NT2/D1 (cell line): ENCODE data around the gene PBX1.

Source experiments
- DNase-seq: peaks from one replicate; pipeline ENCODE4 v3.0.0-alpha.2; 2011; ENCODE audit warnings: low read depth, low spot score
- H3K27me3 ChIP-seq: 2 replicates; pipeline ENCODE4 v1.6.0; 2011; ENCODE audit warnings: mild to moderate bottlenecking; ENCODE audit not compliant: insufficient read length, insufficient read depth
- H3K36me3 ChIP-seq: 2 replicates; pipeline ENCODE4 v1.6.1; 2011; ENCODE audit warnings: mild to moderate bottlenecking, low read length, mixed read lengths; ENCODE audit not compliant: insufficient read depth, insufficient read length
- H3K4me1 ChIP-seq: 2 replicates; pipeline ENCODE4 v1.5.1; 2011; ENCODE audit not compliant: insufficient read depth, insufficient read length
- H3K4me3 ChIP-seq: 2 replicates; pipeline ENCODE4 v1.5.1; 2011; ENCODE audit warnings: low read depth; ENCODE audit not compliant: insufficient read length
- H3K9ac ChIP-seq: 2 replicates; pipeline ENCODE4 v1.6.0; 2011; ENCODE audit warnings: low read depth; ENCODE audit not compliant: insufficient read length
- H3K9me3 ChIP-seq: 2 replicates; pipeline ENCODE4 v1.5.1; 2011; ENCODE audit warnings: mild to moderate bottlenecking, low read length; ENCODE audit not compliant: insufficient read depth
- SUZ12 ChIP-seq: IDR thresholded peaks from 2 replicates; pipeline ENCODE4 v1.6.1; 2011; ENCODE audit not compliant: insufficient read length, insufficient read depth; ENCODE audit errors: extremely low read depth
- YY1 ChIP-seq: IDR thresholded peaks from 2 replicates; pipeline ENCODE4 v1.6.1; 2011; ENCODE audit not compliant: insufficient read length, insufficient read depth
- ZNF274 ChIP-seq: IDR thresholded peaks from 2 replicates; pipeline ENCODE4 v1.6.1; 2011; ENCODE audit warnings: mild to moderate bottlenecking, low read depth, low read length

The PBX1 gene

GRCh38 chr1:164759144-164759920 lies 200.3 kb downstream of the PBX1 start:
- no peak for DNase-seq
- Histone ChIP-seq H3K9ac (no peak overlapping the region), H3K4me3 (no peak overlapping the region), H3K4me1 (no peaks in the 10 kb centered on the region), H3K9me3 (no peaks in the 10 kb centered on the region), H3K36me3 (no peaks in the 10 kb centered on the region), H3K27me3 (no peaks in the 10 kb centered on the region)
- TF ChIP-seq SUZ12 (no peak), ZNF274 (no peak), YY1 (no peak)

GRCh38 chr1:164759979-164760469 lies 201.0 kb downstream of the PBX1 start:
- H3K9me3 ChIP-seq: no peaks in the 10 kb centered on the region
- no peaks in the 10 kb centered on the region for H3K27me3 ChIP-seq
- H3K36me3 ChIP-seq: no peaks in the 10 kb centered on the region
- no peak overlapping the region for H3K9ac ChIP-seq
- DNase-seq: no peak
- TF ChIP-seq SUZ12: no peak
- TF ChIP-seq YY1: no peak
- TF ChIP-seq ZNF274: no peak
- no peaks in the 10 kb centered on the region for H3K4me1 ChIP-seq
- no peak overlapping the region for H3K4me3 ChIP-seq

GRCh38 chr1:164760569-164760968 lies 201.6 kb downstream of the PBX1 start:
- no peak for DNase-seq
- Histone ChIP-seq H3K9me3 (no peaks in the 10 kb centered on the region), H3K36me3 (no peaks in the 10 kb centered on the region), H3K27me3 (no peaks in the 10 kb centered on the region), H3K4me3 (no peak overlapping the region), H3K4me1 (no peaks in the 10 kb centered on the region), H3K9ac (no peak overlapping the region)
- TF ChIP-seq SUZ12: no peak
- TF ChIP-seq ZNF274: no peak
- no peak for TF ChIP-seq YY1

GRCh38 chr1:164761009-164761408 lies 202.0 kb downstream of the PBX1 start:
- Histone ChIP-seq H3K36me3 (no peaks in the 10 kb centered on the region), H3K27me3 (no peaks in the 10 kb centered on the region), H3K4me3 (no peak overlapping the region), H3K4me1 (no peaks in the 10 kb centered on the region), H3K9me3 (no peaks in the 10 kb centered on the region), H3K9ac (no peak overlapping the region)
- TF ChIP-seq YY1: no peak
- no peak for TF ChIP-seq ZNF274
- no peak for TF ChIP-seq SUZ12
- DNase-seq: no peak

- no peaks in the 10 kb centered on the region for H3K9me3 ChIP-seq
- H3K4me1 ChIP-seq: no peaks in the 10 kb centered on the region
- no peak overlapping the region for H3K4me3 ChIP-seq
- no peak for DNase-seq
- TF ChIP-seq YY1 (no peak), ZNF274 (no peak), SUZ12 (no peak)
- H3K27me3 ChIP-seq: no peaks in the 10 kb centered on the region
- H3K36me3 ChIP-seq: no peaks in the 10 kb centered on the region
- no peak overlapping the region for H3K9ac ChIP-seq
These were observed 204.1 kb downstream of the PBX1 start for GRCh38 chr1:164763098-164763497.

GRCh38 chr1:164764333-164764732 lies 205.3 kb downstream of the PBX1 start:
- no peaks in the 10 kb centered on the region for H3K9me3 ChIP-seq
- no peak for DNase-seq
- no peaks in the 10 kb centered on the region for H3K36me3 ChIP-seq
- H3K4me1 ChIP-seq: no peaks in the 10 kb centered on the region
- no peak overlapping the region for H3K9ac ChIP-seq
- no peak overlapping the region for H3K4me3 ChIP-seq
- no peak for TF ChIP-seq SUZ12
- TF ChIP-seq YY1: no peak
- no peak for TF ChIP-seq ZNF274
- no peaks in the 10 kb centered on the region for H3K27me3 ChIP-seq

- no peaks in the 10 kb centered on the region for H3K9me3 ChIP-seq
- TF ChIP-seq SUZ12 (no peak), ZNF274 (no peak), YY1 (no peak)
- no peak for DNase-seq
- H3K4me1 ChIP-seq: no peaks in the 10 kb centered on the region
- no peaks in the 10 kb centered on the region for H3K36me3 ChIP-seq
- no peak overlapping the region for H3K4me3 ChIP-seq
- no peaks in the 10 kb centered on the region for H3K27me3 ChIP-seq
- no peak overlapping the region for H3K9ac ChIP-seq
These were observed 206.6 kb downstream of the PBX1 start for GRCh38 chr1:164765557-164765956.
